Ecto neural progenitor cell (in vitro differentiated cells): ENCODE data around the gene DUSP3.
A peak's percentile ranks its signal among the peaks of the same experiment; 100 is the strongest.

Experiments
- DNase-seq: peaks from one replicate; pipeline ENCODE4 v3.0.0-alpha.2; 2018; ENCODE audit warnings: low spot score

The DUSP3 gene

DNA sequence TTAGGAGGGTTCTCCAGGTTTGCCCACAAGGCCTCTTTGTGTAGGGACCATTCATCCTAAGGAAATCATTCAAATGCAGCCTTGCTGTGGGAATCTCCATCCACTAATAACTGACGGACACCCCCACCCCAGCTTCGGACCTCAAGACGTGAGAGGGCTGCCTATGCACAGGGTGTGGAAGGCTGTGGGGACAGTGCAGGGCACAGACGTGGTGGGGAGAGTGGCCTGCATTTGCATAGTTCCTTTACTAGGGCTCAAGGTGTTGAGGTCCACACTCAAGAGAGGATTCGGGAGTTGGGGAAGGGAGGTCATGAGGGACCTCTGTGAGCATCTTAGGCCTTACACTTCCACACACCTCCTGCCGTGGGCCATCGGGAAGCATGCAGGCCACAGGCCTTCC is 9.8 kb downstream of the DUSP3 start:
- DNase-seq, result no peak

DNA sequence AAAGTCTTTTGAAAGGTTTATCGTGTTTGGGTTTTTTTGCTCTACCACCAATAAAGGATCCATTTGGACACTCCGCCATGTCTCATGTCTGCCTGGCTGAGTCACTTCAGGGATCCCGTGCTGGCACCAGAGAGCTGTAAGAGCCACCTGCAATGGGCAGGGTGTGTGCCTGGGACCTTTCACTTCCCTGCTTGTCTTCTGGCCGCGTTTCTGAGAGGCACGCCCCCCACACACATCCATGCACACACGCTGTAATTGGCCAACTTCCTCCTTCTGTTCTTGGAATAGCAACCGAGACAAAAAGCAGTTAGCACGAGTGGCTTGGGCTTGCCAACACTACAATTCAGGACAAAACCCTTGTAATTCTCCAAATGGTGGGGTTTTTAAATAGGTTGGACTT is 10.4 kb downstream of the DUSP3 start:
- DNase-seq, result no peak

- no peak for DNase-seq
These were observed 11.1 kb downstream of the DUSP3 start for GRCh38 chr17:43767713-43768059.

DNA sequence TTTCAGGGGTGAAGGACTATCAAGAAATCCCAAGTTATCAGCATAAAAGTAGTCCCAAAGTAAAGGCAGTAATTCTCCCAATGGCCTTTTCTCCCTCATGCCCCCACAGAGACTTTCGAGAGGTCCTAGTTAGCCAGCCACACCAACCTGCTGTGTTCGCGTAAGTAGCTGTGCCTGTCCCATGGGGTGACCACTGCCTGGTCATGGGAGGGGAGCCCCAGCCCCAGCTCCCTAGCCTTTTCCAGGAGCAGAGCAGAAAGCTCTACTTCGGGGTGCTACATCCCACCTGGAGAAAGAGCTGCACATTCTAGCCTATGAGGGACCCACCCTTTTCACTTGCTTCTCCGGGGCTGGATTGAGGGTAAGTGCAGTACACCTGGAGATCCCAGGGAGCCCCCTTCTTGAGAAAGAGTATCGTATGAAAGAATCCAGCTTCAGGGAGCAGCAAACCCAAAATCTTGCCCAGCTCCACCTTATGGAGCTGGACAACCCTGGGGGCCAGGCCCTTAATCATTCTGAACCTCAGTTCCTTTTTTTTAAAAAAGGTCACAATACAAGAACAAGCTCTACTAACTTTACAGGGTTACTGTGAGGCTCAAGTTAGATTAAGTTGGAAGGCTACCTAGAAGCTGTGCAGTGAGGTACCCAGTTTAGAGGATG is 11.6 kb downstream of the DUSP3 start:
- DNase-seq, result no peak

DNA sequence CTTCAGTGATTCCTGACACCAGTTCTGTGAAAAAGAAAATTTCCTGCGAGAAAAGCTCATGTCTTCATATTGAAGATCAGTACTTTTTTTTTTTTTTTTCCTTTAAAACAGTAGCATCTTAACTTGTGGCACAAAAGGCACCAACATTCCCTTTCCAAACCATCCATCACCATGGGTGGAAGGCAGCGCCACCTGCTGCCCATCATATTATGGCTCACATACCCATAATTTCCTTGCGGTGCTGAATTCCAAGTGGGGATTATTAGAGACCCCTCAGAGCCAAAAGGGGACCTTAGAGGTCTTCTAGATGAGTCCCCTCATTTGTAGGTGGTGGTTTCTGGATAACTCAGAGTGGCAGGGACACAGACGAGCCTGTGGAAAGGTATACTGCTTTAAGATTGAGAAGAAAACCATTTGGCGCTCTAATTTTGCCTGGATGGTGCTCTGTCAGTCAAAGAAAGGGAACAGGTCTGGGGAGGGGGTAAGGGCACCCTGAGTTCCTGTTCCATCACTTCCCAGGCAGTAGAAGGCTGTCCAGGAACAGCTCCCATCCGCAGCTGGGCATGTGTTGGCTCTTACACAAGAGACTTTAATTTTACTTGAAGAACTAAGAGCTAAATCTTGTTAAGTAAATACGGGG is 12.2 kb downstream of the DUSP3 start:
- DNase-seq, result no peak

- DNase-seq, result peak; percentile 98
These were observed 18.4 kb downstream of the DUSP3 start for GRCh38 chr17:43760254-43760852.

DNA sequence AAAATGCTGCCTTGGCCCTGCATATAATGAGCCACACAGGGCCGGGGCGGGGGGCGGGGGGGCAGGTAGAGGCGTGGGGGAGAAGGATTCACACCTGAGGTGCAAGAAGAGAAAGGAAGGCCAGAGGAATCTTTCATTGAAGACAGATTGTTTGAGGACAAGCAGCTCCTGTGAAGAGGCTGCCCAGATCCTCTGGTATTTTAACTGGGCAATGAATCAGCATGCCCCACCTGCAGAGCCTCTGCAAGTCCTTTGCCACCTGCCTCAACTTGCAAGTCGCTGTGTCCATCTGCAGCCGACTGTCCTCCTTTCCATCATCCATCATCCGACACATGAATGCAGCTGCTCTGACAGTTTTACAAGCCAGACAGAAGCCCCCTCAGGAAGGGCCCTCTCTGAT is 18.9 kb downstream of the DUSP3 start:
- no peak for DNase-seq

GRCh38 chr17:43758497-43759174 is 20.1 kb downstream of the DUSP3 start, which contains the start of gene SOST:
TSS of gene SOST (minus strand) at chr17:43758791. CDS start at chr17:43758741, 50 bp downstream.
- DNase-seq, result no peak

- DNase-seq, result no peak
These were observed 20.7 kb downstream of the DUSP3 start for GRCh38 chr17:43758086-43758485.

GRCh38 chr17:43757171-43757660 is 21.6 kb downstream of the DUSP3 start:
- no peak for DNase-seq

DNA sequence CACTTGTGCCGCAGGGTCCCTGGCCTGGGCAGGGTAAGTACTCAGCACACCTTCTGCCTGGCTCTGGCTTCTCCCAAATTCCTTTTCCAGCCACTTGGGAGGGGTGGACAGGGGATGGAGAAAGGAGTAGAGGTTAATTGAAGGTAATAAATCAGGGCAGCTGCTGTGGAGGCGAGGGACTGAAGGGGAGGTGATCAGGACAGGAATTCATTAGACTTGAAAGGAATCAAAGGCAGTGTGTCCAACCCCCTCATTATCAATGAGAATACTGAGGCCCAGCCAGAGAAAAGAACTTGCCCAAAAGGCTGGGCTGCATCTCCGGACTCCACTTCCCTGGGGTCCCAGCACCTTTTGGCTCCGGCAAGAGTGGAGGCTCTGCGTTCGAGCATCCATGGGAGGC is 22.6 kb downstream of the DUSP3 start:
- no peak for DNase-seq

GRCh38 chr17:43755389-43755875 is 23.3 kb downstream of the DUSP3 start:
- peak; percentile 85 for DNase-seq

DNA sequence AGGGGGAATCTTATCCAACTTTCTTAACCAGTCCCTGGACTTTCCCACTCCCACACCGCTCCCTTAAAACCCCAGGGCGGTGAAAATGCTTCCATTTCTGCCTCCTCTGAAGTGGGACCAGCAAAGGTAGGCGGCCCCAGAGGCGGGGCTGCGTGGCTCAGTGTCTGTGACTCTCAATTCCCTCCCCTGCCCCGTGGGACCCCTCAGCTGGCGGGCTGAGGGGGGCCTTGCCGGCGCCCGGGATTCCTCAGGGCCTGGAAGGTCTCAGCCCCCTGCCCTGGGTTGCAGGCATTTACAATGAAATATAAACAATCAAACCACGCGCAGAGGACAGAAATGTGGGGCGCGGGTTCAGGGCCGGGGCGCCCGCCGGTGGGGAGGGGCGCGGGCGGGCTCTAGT is 23.8 kb downstream of the DUSP3 start:
- DNase-seq, result no peak

DNA sequence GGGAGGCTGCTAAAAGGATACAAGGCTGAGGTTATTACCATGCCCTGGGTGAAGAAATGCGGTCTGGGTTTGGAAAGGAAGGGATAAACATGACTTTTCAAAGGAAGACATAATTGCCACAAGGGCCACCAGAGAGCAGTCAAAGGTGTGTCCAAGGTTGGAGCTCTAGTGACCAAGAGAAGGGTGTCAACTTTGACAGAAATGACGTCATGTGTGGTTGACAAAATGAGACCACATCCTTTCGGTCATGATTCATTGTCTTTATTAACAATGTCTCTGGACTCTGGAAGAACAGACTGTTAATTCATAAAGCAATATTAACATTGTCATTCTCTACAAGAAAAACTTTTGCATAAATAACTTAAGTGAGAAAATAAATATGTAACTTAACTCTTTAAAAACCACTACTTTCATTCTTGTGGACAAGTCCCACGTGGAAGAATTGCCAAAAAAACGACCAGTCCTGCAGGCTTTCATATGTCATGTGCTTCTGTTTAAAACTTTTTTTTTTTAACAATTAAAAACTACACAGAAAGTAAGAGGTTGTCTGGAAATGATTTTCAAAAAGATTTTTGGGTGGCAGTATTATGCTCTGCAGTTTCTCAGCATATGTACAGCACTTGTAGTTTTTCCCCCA is 25.2 kb downstream of the DUSP3 start:
- no peak for DNase-seq

DNA sequence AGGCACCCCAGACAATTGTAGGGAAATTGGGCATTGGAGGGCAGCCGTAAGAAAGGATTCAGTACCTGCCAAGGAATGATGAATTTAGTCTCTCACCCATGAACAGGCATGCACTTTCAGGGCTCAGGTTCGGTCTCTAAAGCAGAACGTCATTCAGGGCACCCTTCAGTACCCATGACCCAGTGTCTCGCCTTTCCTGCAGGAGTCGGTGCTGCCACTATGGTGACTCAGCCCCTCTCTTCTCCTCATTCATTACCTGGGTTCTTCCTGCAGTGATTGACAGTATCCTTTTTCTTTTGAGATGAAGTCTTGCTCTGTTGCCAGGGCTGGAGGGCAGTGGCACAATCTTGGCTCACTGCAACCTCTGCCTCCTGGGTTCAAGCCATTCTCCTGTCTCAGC is 28.6 kb downstream of the DUSP3 start:
- no peak for DNase-seq

GRCh38 chr17:43745541-43745940 is 33.2 kb downstream of the DUSP3 start:
- DNase-seq, result no peak

DNA sequence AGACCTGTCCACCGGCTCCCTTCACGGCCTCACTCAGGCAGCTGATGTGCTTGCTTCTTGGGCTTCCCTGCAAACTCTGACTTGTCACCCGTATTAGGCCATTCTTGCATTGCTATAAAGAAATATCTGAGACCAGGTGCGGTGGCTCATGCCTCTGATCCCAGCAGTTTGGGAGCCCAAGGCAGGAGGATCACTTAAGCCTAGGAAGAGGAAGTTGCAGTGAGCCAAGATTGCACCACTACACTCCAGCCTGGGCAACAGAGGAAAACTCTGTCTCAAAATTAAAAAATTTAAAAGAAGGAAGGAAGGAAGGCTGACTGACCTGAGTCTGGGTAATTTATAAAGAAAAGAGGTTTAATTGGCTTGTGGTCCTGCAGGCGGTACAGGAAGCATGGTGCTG is 37.1 kb downstream of the DUSP3 start:
- DNase-seq, result no peak

DNA sequence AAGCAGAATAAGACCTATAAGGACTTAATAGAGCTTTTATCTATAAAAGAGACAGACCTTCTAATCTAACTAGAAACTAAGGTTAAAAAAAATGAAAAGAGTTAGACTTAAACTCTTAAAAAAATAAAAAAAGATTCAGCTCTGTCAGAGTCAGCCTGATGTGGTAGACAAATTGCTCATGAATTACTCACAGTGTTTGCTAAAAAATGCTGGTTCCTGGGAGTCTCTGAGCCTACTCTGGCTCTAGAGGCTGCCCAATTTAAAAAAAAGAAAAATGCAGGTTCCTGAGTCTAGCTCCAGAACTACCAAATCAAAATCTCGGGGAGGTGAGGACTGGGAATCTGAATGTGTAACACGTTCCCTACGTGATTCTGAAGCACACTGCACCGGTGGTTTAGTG is 38.2 kb downstream of the DUSP3 start:
- DNase-seq, result no peak

DNA sequence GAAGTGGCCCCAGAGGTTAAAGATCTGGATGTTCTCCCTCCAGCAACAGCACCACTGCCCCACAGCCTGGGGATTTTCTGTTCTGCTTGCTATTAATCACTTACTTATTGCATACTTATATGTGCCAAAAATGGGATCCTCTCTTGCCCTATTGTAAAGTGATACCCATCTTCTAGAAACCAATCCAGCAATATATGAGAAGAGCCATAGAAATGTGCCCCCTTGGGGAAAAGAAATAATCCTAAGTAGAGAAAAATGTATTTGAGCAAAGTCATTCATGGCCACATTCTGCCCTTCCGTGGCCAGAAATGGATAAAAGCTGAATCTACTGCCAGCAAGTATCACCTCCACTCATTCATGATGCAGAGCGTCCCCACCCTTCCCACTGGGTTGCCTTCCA is 41.1 kb downstream of the DUSP3 start:
- no peak for DNase-seq

GRCh38 chr17:43736389-43736788 is 42.4 kb downstream of the DUSP3 start:
- DNase-seq, result no peak

DNA sequence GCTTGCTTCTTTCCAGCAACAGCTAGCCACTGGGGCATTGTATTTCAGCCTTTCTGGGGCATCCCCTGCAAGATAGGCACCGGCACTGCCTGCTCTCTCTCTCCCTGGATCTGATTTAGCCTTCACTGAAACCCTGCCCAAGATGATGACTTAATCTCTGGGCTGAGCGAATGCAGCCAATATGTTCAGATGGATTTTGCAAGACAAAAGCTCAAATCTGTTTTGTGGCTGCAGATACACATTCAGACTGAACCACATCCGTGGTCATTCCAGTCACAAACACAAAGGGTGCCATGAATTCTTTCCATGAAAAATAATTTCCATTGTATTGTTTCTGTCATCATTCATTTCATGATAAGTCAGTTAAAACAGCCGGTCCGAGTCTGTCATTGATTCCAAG is 44.4 kb downstream of the DUSP3 start:
- DNase-seq, result no peak

- DNase-seq, result no peak
These were observed 44.8 kb downstream of the DUSP3 start for GRCh38 chr17:43733956-43734355.
